ENCODE measurements around the gene STRBP.

Gene STRBP

DNA sequence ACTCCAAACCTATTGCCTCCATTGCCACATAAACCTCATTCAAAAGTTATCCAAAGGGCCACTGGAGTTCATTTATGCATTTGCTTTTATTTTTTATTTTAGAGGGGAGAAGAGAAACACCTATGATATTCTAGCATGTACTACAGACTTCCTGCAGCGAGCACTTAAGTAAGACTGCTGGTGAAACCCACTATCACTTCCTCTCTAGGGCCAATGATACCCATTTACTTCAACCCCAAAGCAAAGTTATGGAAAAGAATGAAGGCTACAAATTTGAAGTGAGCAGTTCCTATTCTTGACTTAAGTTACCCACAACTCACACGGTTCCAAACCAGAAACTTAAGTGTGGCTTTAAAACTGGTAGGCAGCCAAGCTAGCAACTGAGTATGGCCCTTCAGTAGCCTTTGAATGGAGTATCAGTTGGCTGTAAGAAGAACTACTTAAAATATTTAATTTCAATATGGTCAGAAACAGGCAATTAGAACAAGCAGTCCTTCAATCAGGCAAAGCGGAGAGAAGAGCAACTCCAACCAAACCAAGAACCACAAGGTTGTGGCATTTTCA, 140.8 kb downstream of the STRBP start:
- no peak for DNase-seq

GRCh38 chr9:123121457-123121856, 146.9 kb downstream of the STRBP start:
- DNase-seq: no peak

DNA sequence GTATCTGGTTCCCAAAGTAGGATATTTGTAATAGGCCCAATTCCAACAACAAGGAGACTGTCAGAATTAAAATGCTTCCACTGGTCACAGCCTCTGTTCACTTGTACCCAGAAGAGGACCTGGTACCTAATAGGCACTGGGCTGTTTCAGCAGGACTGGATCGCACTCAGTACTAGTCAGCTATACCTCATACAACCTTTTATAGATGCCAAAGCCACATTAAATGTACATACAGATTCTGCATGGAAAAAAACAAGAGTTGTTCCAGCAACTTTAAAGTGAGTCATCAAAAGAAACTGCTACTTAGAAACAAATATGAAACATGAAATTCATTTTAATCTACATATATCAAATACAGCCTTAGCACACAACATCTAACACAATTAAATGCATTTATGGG, 147.4 kb downstream of the STRBP start:
- DNase-seq: no peak

- DNase-seq: no peak
Observed at GRCh38 chr9:123120131-123120530, 148.3 kb downstream of the STRBP start.

DNA sequence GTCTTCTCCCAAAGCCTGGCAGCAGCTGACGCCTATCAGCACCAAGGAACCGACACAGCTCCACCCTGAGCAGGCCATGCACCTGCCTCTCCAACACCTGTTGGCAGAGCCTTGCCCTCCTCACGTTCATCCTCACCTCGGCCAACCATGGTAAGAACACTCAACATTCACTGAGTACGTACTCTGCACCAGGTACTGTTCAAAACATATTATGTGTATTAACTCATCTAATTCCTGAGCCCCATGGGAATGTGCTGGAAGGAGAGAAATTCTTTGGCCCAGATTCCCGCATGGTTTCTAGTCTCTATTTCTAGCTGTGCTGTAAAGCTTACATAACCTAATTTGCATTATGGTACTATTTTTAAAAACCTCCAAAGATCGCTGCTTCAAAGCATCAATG, 148.8 kb downstream of the STRBP start:
- DNase-seq: no peak

DNA sequence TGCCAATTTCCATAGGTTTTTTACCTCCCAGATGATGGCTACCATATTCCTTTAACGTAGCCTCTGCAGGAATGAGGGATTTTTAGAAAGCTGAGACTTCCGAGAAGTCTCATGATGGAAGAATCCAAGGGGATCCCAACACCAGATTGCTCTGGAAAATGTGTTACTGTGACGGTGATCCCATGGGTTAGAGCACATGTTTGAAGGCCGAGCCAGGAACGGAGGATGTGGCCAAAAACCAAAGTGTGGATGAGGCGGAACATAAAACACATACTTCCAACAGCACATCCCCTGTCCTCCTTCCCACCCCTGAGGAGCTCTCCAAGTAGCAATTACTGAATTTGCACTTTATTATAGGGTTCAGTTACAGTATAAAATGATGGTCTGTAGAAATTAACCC, 152.3 kb downstream of the STRBP start:
- no peak for DNase-seq

GRCh38 chr9:123115146-123115913, 153.1 kb downstream of the STRBP start:
- no peak for DNase-seq

DNA sequence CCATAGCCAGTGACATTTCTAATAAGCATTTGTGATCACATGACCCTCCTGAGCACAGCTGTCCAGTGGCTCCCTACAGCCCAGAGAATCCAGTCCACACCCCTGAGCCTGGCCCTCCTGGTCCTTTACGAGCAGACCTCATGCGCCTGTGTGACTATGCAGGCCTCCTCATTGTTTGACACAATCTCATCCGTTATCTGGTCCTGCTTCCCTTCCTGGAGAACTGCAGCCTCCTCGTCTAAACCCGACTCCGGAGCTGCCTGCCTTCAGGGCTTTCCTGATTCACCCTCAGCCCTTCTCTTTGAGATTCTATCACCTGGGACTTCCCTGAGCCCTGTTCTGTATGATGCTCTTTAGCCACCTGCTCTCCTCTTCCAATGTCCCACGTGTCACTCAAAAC, 155.2 kb downstream of the STRBP start:
- no peak for DNase-seq

DNA sequence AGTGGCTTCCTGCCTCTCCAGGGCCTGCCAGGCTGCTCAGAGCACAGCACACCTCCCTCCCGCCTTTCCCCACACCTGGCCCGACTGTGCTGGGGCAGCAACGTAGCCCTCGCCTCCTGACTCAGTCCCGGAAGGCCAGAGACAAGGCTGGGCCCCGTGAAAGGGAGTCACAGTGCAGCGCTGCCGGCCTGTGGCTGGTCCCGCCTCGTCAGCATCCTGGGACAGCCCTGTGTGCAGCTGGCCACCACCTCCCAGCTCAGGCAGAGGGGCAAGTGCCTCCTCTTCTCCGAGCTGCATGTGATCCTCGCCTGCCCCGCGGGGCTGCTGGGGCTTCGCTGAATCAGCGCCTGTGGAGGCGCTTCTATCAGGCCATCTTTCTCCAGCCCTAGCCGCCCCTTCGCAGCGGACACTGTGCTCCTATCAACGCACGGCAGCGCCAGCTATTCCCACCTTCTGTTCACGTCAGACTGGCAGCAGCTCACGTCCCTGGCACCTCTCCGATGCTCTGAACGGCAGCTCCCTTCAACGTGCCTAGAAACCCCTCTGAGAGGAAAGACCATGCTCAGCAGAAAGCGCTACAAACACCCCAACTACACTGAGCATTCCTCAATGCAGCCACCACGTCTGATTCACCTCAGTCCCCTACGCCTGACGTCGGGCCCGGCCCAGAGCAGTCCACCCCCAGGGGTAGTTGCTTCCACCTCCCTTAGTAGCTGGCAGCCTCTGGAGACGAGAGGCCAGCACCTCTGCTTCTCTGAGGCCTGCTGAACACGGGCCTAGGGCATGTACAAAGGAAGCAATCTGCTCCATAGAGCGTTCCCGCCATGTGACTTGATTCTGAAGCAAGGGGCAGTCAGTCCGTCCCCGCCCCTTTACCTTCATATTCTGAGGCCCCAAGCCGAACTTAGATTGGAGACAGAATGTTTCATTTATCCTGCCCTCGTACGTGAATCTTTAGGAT, 156.1 kb downstream of the STRBP start:
- DNase-seq: peak; percentile 33

GRCh38 chr9:123111427-123112014, 156.9 kb downstream of the STRBP start:
- no peak for DNase-seq

GRCh38 chr9:123109540-123110279, 158.7 kb downstream of the STRBP start:
- no peak for DNase-seq

GRCh38 chr9:123108976-123109375, 159.4 kb downstream of the STRBP start:
- no peak for DNase-seq

DNA sequence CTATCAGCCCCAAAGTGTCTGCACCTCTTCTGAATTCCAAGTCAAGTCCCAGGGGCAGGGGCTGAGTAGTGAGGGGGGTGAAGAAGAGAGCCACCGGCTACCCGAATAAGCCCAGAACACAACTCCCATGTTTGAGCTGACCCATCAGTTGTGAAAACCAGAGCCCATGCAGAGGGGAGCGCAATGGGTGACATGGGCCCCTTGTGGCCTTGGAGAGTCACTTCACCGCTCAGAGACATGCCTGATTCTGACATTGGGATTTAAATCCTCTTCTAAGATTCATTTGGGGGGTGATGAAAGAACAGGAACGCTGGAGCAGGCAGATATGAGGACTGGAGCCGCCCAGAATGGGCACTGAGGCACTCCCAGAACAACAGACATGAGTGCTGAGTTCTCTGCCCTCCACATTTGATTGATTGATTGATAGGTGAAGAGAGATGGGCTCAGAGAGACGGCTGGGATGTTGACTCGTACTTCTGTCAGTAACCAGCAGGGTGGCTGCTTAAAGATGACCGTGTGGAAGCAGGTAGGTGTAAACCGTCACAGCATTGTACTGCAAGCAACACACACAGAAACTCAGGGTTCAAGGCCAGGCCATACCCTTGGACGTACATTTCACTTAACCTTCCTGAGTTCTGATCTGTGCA, 160.6 kb downstream of the STRBP start:
- no peak for DNase-seq

GRCh38 chr9:123105490-123105889, 162.9 kb downstream of the STRBP start:
- DNase-seq: no peak

DNA sequence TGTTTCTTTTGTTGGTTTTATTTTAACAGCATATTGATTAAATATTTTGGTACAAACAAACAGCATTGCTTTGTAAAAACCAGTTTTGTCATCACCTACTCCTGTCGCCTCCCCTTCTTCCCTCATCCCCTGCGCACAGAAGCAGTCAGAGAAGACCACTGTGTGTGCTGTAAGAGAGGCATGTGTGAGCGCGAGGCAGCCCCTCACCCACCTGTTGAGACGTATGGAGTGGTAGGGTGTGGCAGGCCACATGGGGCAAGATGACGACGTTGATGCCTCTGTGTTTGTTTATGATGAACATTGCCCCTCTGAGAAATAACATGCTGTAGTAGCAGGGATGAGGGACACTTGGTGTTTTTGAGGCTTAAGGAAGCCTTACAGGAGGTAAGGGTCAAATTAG, 163.6 kb downstream of the STRBP start:
- no peak for DNase-seq

DNA sequence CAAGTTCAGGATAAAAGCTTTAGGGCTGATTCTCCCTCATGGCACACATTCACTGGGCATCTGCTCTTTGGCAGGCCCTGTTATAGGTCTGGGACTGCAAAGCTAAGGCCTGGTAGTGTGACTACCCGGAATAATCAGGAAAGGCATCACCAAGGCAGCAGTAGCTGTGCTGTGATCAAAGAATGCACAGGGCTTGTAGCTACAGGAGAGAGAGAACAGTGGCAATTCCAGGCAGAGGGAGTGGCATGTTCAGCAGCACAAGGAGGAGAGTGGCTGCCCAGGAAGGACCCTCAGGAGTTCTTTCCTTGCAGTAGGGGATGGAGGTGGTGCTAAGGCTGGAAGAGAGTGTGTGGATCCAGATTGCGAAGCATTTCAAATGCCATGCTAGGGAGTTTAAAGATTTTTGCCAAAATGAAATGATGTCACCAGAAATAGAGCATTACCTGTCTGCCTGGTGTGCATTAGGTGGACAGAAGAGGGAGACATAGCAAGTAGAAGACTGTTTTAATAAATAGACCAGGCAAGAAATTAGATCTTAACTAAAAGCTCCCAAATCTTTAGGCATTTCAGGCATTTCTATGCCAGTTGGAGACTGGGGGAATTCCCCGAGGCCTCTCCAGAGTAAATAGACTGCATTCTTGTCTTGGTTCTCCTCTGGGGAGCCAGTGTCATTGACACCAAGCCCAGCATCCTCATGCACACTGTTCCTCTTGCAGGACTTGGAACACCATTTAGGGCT, 165.8 kb downstream of the STRBP start:
- no peak for DNase-seq

- no peak for DNase-seq
Observed at GRCh38 chr9:123099548-123099947, 168.8 kb downstream of the STRBP start.

DNA sequence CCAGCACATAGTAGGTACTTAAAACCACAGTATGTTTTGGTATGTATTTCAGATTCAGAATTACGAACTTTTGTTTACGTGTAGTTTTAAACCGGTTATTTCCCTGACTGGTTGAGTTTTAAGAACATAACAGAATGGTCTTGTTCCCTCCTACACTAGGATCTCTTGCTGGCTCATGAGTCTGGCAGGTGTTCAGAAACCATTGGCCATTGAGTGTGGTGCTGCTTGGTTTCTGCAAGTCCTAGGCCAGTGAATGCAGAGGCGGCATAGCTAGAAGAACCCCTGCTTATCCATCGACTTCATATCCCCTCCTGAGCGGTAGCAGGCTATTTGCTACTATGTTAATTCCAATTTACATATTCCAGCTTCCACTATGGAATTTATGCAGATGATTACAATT, 169.3 kb downstream of the STRBP start:
- no peak for DNase-seq

- no peak for DNase-seq
Observed at GRCh38 chr9:123098096-123098459, 170.3 kb downstream of the STRBP start.

GRCh38 chr9:123097430-123098095, 170.8 kb downstream of the STRBP start:
- no peak for DNase-seq

DNA sequence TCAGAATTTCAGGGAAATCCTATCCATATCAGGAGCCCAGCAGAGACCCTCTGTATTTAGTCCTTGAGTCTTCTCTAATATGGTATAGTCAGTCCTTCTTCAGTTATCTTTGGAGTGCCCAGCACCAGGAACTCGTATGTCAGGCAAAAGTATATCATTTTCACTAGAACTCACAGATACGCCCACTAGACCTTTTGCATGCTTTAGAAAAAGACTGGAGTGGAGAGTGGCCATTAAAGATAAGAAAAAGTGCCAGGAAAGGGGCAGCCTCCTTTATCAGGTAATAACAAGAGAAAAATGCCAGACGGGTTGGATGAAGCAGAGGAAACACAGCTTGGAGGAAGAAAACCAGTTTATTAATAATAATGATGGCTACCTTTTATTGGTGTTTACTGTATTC, 171.4 kb downstream of the STRBP start:
- DNase-seq: no peak

Measured in retina (tissue), 1 donor.